BE2C (cell line): ENCODE results near the gene KRT2.

Experiments used
- DNase-seq: peaks from one replicate; pipeline ENCODE4 v3.0.0-alpha.2; 2020
- H3K27me3 ChIP-seq: fragments of 250-450 bp; sonication (Bioruptor Pico); 2 replicates; pipeline ENCODE4 v1.5.1; 2020; ENCODE audit warnings: mild to moderate bottlenecking
- H3K36me3 ChIP-seq: fragments of 250-450 bp; sonication (Bioruptor Pico); 2 replicates; pipeline ENCODE4 v1.5.1; 2020; ENCODE audit warnings: mild to moderate bottlenecking
- H3K4me1 ChIP-seq: fragments of 250-450 bp; sonication (Bioruptor Pico); 2 replicates; pipeline ENCODE4 v1.5.1; 2020
- H3K4me3 ChIP-seq: 2 replicates; pipeline ENCODE4 v1.5.1; 2011; ENCODE audit warnings: low read depth, low read length
- H3K9me3 ChIP-seq: fragments of 250-450 bp; sonication (Bioruptor Pico); 2 replicates; pipeline ENCODE4 v1.5.1; 2020
- CTCF ChIP-seq: IDR thresholded peaks from 2 replicates; pipeline ENCODE4 v1.5.1; 2012; ENCODE audit warnings: mild to moderate bottlenecking, low read depth, low read length

KRT2 gene

DNA sequence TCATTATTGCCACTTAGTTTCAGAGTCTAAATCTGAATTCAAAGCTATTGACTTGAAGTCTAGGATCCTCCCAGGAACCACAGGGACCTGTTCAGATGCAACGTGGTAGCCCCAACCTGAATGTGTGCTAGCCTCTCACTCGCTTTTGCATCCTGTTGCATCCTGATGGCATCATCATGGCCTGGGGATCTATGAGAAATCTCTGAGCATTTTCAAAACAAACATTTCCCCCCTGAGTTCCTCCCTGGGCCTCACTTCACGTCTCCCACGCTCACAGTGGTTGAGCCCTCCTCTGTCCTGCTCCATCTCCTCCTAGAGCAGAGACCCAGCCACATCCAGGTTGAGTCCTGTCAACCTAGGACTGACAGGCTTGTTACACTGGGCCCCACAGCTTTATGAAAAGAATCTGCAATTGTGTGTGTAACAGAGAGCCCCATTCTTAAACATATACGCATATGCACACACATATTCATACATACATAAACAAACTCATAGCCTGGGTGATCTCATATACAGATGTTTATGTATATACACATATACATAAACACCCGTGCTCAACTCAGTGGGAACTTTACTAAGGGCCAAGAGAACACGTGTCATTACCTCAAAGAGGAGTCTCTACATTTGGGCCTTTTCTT lies 45.3 kb downstream of the KRT2 start:
- no peak for TF ChIP-seq CTCF
- no peak for DNase-seq
- H3K4me1 ChIP-seq = no peaks in the 10 kb centered on the region
- H3K9me3 ChIP-seq = no peaks in the 10 kb centered on the region
- no peak overlapping the region for H3K4me3 ChIP-seq
- H3K36me3 ChIP-seq = no peaks in the 10 kb centered on the region
- peaks cover 12% of the 10 kb centered on the region for H3K27me3 ChIP-seq

DNA sequence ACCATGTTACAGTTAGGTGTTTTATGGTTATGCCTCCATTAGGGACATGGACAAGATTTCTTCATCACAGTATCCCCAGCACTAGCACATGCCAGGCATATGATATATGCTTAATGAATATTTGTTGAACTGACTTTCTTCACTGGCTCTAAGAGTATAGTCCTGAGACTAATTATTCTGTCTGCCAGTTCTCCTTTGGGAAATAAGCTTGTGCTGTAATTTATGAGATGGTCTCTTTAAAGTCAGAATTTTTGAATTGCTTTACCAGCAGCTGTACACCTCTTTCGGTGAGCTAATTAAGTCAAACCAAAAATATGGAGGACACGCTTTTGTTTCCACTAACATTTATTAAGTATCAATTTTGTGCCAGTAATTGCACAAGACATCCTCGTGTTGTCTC lies 45.9 kb downstream of the KRT2 start:
- DNase-seq = no peak
- peaks cover 12% of the 10 kb centered on the region for H3K27me3 ChIP-seq
- TF ChIP-seq CTCF = no peak
- H3K4me3 ChIP-seq = no peak overlapping the region
- no peaks in the 10 kb centered on the region for H3K4me1 ChIP-seq
- no peaks in the 10 kb centered on the region for H3K36me3 ChIP-seq
- no peaks in the 10 kb centered on the region for H3K9me3 ChIP-seq

DNA sequence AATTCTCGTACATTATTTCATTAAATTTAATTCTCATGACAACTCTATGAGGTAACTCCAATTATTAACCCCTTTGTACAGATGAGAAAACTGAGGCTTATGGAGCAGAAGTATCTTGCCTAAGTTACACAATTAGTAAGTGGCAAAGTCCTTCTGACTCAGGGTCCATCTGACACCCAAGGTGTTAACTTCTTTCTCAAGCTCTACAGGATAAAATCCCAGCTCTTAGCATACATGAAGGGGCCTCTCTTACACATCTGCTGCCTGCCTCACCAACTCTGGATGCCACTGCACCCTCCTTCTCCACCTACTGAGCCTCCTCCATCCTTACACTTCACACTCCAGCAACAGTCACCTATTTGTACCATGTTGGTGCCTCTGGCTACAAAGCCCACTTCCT lies 46.5 kb downstream of the KRT2 start:
- TF ChIP-seq CTCF = no peak
- H3K4me3 ChIP-seq = no peak overlapping the region
- no peak for DNase-seq
- no peaks in the 10 kb centered on the region for H3K36me3 ChIP-seq
- no peaks in the 10 kb centered on the region for H3K4me1 ChIP-seq
- peaks cover 12% of the 10 kb centered on the region for H3K27me3 ChIP-seq
- H3K9me3 ChIP-seq = no peaks in the 10 kb centered on the region

GRCh38 chr12:52604859-52605258 lies 47.2 kb downstream of the KRT2 start:
- H3K27me3 ChIP-seq = peaks cover 9% of the 10 kb centered on the region
- H3K36me3 ChIP-seq = no peaks in the 10 kb centered on the region
- no peak for TF ChIP-seq CTCF
- no peak overlapping the region for H3K4me3 ChIP-seq
- no peaks in the 10 kb centered on the region for H3K9me3 ChIP-seq
- H3K4me1 ChIP-seq = no peaks in the 10 kb centered on the region
- DNase-seq = no peak

DNA sequence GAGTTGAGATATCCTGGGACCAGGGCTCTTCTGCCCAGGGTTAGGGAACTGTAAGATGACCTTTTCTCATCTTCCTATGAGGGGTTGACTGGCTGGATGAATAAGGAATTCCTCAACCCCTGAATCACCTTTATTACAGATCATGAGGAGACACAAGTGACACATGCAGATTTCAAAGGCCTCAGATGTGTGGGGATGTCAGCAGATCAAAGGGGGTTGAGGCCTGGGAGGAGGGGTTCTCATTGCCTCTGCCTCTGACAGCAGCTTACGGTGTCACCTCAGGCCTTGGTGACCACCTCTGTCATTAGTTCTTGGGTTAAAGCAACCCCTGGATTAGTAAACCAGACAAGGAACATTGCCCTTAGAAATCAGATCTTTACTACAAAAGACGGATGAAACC lies 48.7 kb downstream of the KRT2 start:
- Histone ChIP-seq H3K4me1 (no peaks in the 10 kb centered on the region), H3K27me3 (peaks cover 10% of the 10 kb centered on the region), H3K4me3 (no peak overlapping the region), H3K36me3 (no peaks in the 10 kb centered on the region), H3K9me3 (no peaks in the 10 kb centered on the region)
- DNase-seq = no peak
- TF ChIP-seq CTCF = no peak

GRCh38 chr12:52602552-52602951 lies 49.5 kb downstream of the KRT2 start:
- H3K9me3 ChIP-seq = no peaks in the 10 kb centered on the region
- H3K4me1 ChIP-seq = no peaks in the 10 kb centered on the region
- peaks cover 7% of the 10 kb centered on the region for H3K27me3 ChIP-seq
- H3K4me3 ChIP-seq = no peak overlapping the region
- H3K36me3 ChIP-seq = no peaks in the 10 kb centered on the region
- TF ChIP-seq CTCF = no peak
- no peak for DNase-seq
